Measurements from ENCODE around the gene ANKRD29. TPM values are rescaled to one million over a fixed set of nuclear protein-coding genes. Genes with fewer than 3 reads are reported as not detected.

ANKRD29 gene
- total RNA-seq, 1 experiment from 2014 or later: 8.2 TPM

DNA sequence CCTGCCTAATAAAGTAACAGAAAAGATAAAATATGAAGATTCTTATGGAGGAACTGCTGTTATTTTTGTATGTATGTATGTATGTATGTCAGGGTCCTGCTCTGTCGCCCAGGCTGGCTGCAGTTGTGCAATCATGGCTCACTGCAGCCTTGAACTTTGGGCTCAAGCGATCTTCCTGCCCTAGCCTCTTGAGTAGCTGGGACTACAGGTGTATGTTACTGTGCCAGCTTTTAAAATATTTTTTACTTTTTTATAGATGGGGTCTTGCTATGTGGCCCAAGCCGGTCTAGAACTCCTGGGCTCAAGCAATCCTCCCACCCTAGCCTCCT lies 26.7 kb downstream of the ANKRD29 start:
- no peak overlapping the region for H3K4me3 Mint-ChIP-seq (ENCODE audit: unreplicated experiment)
- POLR2A ChIA-PET: no interaction called here
- CTCF ChIA-PET: no interaction called here
- H3K9me3 Mint-ChIP-seq (ENCODE audit: unreplicated experiment): no peaks in the 10 kb centered on the region
- no TSS peak for BruUV-seq (replicated peaks)
- no peak for DNase-seq
- H3K9me3 ChIP-seq: no peaks in the 10 kb centered on the region
- no peaks in the 10 kb centered on the region for H3K27me3 Mint-ChIP-seq (ENCODE audit: insufficient read depth, unreplicated experiment)
- TF ChIP-seq, protein P1, sequence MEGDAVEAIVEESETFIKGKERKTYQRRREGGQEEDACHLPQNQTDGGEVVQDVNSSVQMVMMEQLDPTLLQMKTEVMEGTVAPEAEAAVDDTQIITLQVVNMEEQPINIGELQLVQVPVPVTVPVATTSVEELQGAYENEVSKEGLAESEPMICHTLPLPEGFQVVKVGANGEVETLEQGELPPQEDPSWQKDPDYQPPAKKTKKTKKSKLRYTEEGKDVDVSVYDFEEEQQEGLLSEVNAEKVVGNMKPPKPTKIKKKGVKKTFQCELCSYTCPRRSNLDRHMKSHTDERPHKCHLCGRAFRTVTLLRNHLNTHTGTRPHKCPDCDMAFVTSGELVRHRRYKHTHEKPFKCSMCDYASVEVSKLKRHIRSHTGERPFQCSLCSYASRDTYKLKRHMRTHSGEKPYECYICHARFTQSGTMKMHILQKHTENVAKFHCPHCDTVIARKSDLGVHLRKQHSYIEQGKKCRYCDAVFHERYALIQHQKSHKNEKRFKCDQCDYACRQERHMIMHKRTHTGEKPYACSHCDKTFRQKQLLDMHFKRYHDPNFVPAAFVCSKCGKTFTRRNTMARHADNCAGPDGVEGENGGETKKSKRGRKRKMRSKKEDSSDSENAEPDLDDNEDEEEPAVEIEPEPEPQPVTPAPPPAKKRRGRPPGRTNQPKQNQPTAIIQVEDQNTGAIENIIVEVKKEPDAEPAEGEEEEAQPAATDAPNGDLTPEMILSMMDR (IDR thresholded peaks at IDR 0.05; ENCODE audit: insufficient read depth in 1 of 2, low read depth in 1 of 2, low read length in 1 of 2, severe bottlenecking in 1 of 2, unreplicated experiment in 1 of 2): no peak
- H3K27me3 ChIP-seq (replicated peaks; ENCODE audit: control insufficient read depth, insufficient read depth, low read length): no peaks in the 10 kb centered on the region
- no peak overlapping the region for H3K27ac Mint-ChIP-seq (ENCODE audit: unreplicated experiment)
- intact Hi-C loops (cut with micrococcal nuclease; ENCODE audit: unreplicated experiment): no loop called here
- H3K4me3 ChIP-seq (ENCODE audit: low read depth, low read length): no peak overlapping the region
- no peaks in the 10 kb centered on the region for H3K4me1 ChIP-seq
- no peaks in the 10 kb centered on the region for H3K4me1 Mint-ChIP-seq (ENCODE audit: low read depth, unreplicated experiment)
- no peaks in the 10 kb centered on the region for H3K36me3 Mint-ChIP-seq (ENCODE audit: insufficient read depth, unreplicated experiment)
- H3K36me3 ChIP-seq (ENCODE audit: control insufficient read depth, insufficient read depth, low read length): no peaks in the 10 kb centered on the region

DNA sequence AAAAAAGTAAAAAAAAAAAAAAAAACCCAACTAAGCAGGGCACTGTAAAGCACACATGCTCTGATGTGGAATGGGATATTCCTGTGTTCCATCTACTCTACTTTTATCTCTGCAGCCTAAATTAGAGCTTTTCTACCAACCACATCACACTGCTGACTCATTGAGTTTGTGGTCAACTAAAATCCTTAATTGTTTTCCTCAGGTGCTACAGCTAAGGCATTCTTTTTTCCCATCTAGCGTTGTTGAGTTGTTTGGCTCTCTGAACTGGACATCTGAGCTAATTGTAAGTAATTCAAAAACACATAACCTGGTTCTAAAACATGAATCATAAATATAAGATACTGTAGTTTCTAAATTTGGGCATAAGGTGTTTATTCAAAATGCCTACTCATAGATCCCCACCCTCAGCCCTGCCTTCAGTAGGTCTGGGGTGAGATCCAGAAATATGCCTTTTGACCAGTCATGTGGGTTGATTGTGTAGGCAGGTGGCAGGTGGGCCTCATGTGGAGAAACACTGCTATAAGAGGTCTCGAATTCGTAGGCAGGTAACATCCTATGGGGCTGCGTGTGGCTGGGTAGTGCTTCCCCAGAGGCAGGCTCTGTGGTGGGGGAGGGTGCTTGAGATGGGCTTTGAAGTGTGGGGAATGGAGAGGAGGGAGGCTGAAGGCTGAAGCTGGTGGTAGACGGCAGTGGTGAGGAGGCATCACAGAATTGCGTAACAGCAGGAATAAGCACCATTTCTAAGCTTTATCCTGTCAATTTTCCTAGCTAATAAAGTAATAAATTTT lies 27.2 kb downstream of the ANKRD29 start:
- no peak for DNase-seq
- ChIA-PET POLR2A (no interaction called here), CTCF (no interaction called here)
- no peaks in the 10 kb centered on the region for H3K9me3 Mint-ChIP-seq (ENCODE audit: unreplicated experiment)
- TF ChIP-seq, protein P1 (IDR thresholded peaks at IDR 0.05; ENCODE audit: insufficient read depth in 1 of 2, low read depth in 1 of 2, low read length in 1 of 2, severe bottlenecking in 1 of 2, unreplicated experiment in 1 of 2): no peak
- intact Hi-C loops (cut with micrococcal nuclease; ENCODE audit: unreplicated experiment): no loop called here
- Histone ChIP-seq H3K4me1 (no peaks in the 10 kb centered on the region), H3K36me3 (ENCODE audit: control insufficient read depth, insufficient read depth, low read length) (no peaks in the 10 kb centered on the region), H3K9me3 (no peaks in the 10 kb centered on the region), H3K27me3 (replicated peaks; ENCODE audit: control insufficient read depth, insufficient read depth, low read length) (no peaks in the 10 kb centered on the region), H3K4me3 (ENCODE audit: low read depth, low read length) (no peak overlapping the region)
- H3K4me1 Mint-ChIP-seq (ENCODE audit: low read depth, unreplicated experiment): no peaks in the 10 kb centered on the region
- H3K27me3 Mint-ChIP-seq (ENCODE audit: insufficient read depth, unreplicated experiment): no peaks in the 10 kb centered on the region
- no TSS peak for BruUV-seq (replicated peaks)
- H3K36me3 Mint-ChIP-seq (ENCODE audit: insufficient read depth, unreplicated experiment): no peaks in the 10 kb centered on the region
- H3K27ac Mint-ChIP-seq (ENCODE audit: unreplicated experiment): no peak overlapping the region
- H3K4me3 Mint-ChIP-seq (ENCODE audit: unreplicated experiment): no peak overlapping the region

DNA sequence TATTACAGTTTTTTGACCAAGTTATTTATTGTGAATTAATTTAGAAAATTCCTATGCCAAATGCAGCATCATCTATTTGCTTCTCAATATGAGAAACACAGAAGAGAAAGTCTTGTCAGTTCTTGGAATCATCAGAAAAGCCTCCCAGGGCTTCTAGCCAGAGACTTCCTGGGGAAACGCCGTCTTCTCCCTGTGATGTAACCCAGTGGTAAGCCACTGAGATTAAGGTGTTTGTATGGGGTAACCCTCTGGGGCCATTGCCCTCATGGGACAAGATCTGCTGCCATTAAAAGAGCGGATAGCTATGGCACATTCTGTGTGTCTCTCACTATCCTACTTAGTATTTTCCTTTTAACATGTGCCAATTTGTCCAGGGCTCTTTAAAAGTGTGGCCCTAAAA lies 28.0 kb downstream of the ANKRD29 start:
- Mint-ChIP-seq H3K9me3 (ENCODE audit: unreplicated experiment) (no peaks in the 10 kb centered on the region), H3K27ac (ENCODE audit: unreplicated experiment) (no peak overlapping the region), H3K36me3 (ENCODE audit: insufficient read depth, unreplicated experiment) (peaks cover 3% of the 10 kb centered on the region), H3K27me3 (ENCODE audit: insufficient read depth, unreplicated experiment) (no peaks in the 10 kb centered on the region), H3K4me3 (ENCODE audit: unreplicated experiment) (no peak overlapping the region), H3K4me1 (ENCODE audit: low read depth, unreplicated experiment) (no peaks in the 10 kb centered on the region)
- intact Hi-C loops (cut with micrococcal nuclease; ENCODE audit: unreplicated experiment): no loop called here
- no peak for DNase-seq
- ChIA-PET CTCF (no interaction called here), POLR2A (no interaction called here)
- Histone ChIP-seq H3K27me3 (replicated peaks; ENCODE audit: control insufficient read depth, insufficient read depth, low read length) (no peaks in the 10 kb centered on the region), H3K4me1 (peaks cover 5% of the 10 kb centered on the region; the same call in 1 of the 2 replicates), H3K4me3 (ENCODE audit: low read depth, low read length) (no peak overlapping the region), H3K9me3 (no peaks in the 10 kb centered on the region), H3K36me3 (ENCODE audit: control insufficient read depth, insufficient read depth, low read length) (no peaks in the 10 kb centered on the region)
- BruUV-seq (replicated peaks): no TSS peak
- TF ChIP-seq, protein P1 (IDR thresholded peaks at IDR 0.05; ENCODE audit: insufficient read depth in 1 of 2, low read depth in 1 of 2, low read length in 1 of 2, severe bottlenecking in 1 of 2, unreplicated experiment in 1 of 2): no peak

Data from Caco-2 (cell line).